A549 treated with GW870086 at 1 μM for 4 hours (cell line): ENCODE data around the gene RBMY1A1. TPM values are rescaled to one million over a fixed set of nuclear protein-coding genes. Genes with fewer than 3 reads are reported as not detected.

ENCODE experiments used
- total RNA-seq: library from RNA; stranded (reverse); fragments of 200-300 nt; extraction: Qiagen RNA extraction; gene quantifications from 5 replicates; pipeline ENCODE4 v1.2.3, GENCODE V29; 2022; ENCODE audit warnings: low read depth

The RBMY1A1 gene
- not detected in 5 replicates for total RNA-seq

DNA sequence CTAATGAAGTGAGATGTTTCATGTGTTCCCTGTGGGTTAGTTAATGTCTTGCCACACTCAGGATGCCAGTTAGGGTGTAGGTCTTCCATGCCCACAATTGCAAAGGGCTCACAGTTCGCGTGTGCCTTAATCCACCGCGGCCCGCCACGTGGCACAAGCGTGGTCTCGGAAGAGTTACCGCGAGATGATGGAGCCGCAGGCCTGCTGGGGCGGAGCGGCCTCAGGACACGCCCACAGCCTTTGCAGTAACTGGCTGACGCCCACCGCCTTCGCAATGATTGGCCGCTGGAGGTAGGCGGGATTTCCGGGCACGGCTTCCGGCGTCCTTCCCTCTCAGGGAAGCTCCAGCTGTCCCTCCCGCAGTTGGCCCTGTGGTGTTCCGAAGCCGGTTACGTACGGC, at the start of gene RBMY1A1:
RBMY1A1 (plus strand) TSS at position 301 of the 400 bp plus-strand sequence. CDS start 2,013 bp downstream, outside the sequence.

DNA sequence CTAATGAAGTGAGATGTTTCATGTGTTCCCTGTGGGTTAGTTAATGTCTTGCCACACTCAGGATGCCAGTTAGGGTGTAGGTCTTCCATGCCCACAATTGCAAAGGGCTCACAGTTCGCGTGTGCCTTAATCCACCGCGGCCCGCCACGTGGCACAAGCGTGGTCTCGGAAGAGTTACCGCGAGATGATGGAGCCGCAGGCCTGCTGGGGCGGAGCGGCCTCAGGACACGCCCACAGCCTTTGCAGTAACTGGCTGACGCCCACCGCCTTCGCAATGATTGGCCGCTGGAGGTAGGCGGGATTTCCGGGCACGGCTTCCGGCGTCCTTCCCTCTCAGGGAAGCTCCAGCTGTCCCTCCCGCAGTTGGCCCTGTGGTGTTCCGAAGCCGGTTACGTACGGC, 23.6 kb upstream of the RBMY1A1 start, which contains the start of gene RBMY1B:
RBMY1B (plus strand) TSS at position 301 of the 400 bp plus-strand sequence. CDS start 2,013 bp downstream, outside the sequence.

Other genes starting within 250 kb of the RBMY1A1 start
- gene RBMY1B, start 23.5 kb upstream of the RBMY1A1 start, total RNA-seq = not detected in 5 replicates